Activated CD4-positive, alpha-beta T cell treated with anti-CD3 and anti-CD28 coated beads, Interleukin-10, Interleukin-2, amounts not matched to agents 100 ng/mL and 50 ng/mL, durations not matched to agents 16 hours and 8 hours (primary cell): ENCODE measurements around the gene EIF4E2.
A peak's percentile ranks its signal among the peaks of the same experiment; 100 is the strongest.
"Not testable (repeated sequence)": the region's sequence is repeated elsewhere in the genome, so short reads cannot be mapped to it uniquely, and the experiment has no call there.

Experiments used
- DNase-seq: peaks from one replicate; pipeline ENCODE4 v3.0.0-alpha.2; 2020

The EIF4E2 gene

GRCh38 chr2:232570481-232570880 lies 20.0 kb downstream of the EIF4E2 start:
- not testable (repeated sequence) for DNase-seq

- DNase-seq, result no peak
Observed at GRCh38 chr2:232571026-232571474, 20.6 kb downstream of the EIF4E2 start.

- no peak for DNase-seq
Observed at GRCh38 chr2:232573042-232573441, 22.6 kb downstream of the EIF4E2 start.

GRCh38 chr2:232573771-232574435 lies 23.4 kb downstream of the EIF4E2 start:
- no peak for DNase-seq

GRCh38 chr2:232574674-232575403 lies 24.4 kb downstream of the EIF4E2 start:
- no peak for DNase-seq

- DNase-seq, result no peak
Observed at GRCh38 chr2:232575404-232575746, 24.9 kb downstream of the EIF4E2 start.

GRCh38 chr2:232576995-232577394 lies 26.5 kb downstream of the EIF4E2 start:
- DNase-seq, result no peak

GRCh38 chr2:232577841-232578240 lies 27.4 kb downstream of the EIF4E2 start:
- DNase-seq, result no peak

- no peak for DNase-seq
Observed at GRCh38 chr2:232578626-232579025, 28.1 kb downstream of the EIF4E2 start.

- DNase-seq, result no peak
Observed at GRCh38 chr2:232580648-232580981, 30.1 kb downstream of the EIF4E2 start.

GRCh38 chr2:232581725-232582124 lies 31.2 kb downstream of the EIF4E2 start:
- no peak for DNase-seq

- DNase-seq, result no peak
Observed at GRCh38 chr2:232584238-232584637, 33.7 kb downstream of the EIF4E2 start.

GRCh38 chr2:232586943-232587505 lies 36.5 kb downstream of the EIF4E2 start:
- DNase-seq, result no peak

- no peak for DNase-seq
Observed at GRCh38 chr2:232587512-232587911, 37.0 kb downstream of the EIF4E2 start.

GRCh38 chr2:232588031-232588430 lies 37.5 kb downstream of the EIF4E2 start:
- no peak for DNase-seq

- no peak for DNase-seq
Observed at GRCh38 chr2:232588680-232589585, 38.4 kb downstream of the EIF4E2 start.

- DNase-seq, result peak; percentile 40
Observed at GRCh38 chr2:232592772-232593395, 42.4 kb downstream of the EIF4E2 start.

- no peak for DNase-seq
Observed at GRCh38 chr2:232593982-232594381, 43.5 kb downstream of the EIF4E2 start.

- DNase-seq, result no peak
Observed at GRCh38 chr2:232597362-232598079, 47.0 kb downstream of the EIF4E2 start.

- no peak for DNase-seq
Observed at GRCh38 chr2:232598293-232598692, 47.8 kb downstream of the EIF4E2 start.

- no peak for DNase-seq
Observed at GRCh38 chr2:232600053-232600773, 49.7 kb downstream of the EIF4E2 start.
